ENCODE data around the gene DAZAP1. TPM values are rescaled to one million over a fixed set of nuclear protein-coding genes. Genes with fewer than 3 reads are reported as not detected.

The DAZAP1 gene
- 58.0 and 104 TPM in 2 replicates for total RNA-seq

DNA sequence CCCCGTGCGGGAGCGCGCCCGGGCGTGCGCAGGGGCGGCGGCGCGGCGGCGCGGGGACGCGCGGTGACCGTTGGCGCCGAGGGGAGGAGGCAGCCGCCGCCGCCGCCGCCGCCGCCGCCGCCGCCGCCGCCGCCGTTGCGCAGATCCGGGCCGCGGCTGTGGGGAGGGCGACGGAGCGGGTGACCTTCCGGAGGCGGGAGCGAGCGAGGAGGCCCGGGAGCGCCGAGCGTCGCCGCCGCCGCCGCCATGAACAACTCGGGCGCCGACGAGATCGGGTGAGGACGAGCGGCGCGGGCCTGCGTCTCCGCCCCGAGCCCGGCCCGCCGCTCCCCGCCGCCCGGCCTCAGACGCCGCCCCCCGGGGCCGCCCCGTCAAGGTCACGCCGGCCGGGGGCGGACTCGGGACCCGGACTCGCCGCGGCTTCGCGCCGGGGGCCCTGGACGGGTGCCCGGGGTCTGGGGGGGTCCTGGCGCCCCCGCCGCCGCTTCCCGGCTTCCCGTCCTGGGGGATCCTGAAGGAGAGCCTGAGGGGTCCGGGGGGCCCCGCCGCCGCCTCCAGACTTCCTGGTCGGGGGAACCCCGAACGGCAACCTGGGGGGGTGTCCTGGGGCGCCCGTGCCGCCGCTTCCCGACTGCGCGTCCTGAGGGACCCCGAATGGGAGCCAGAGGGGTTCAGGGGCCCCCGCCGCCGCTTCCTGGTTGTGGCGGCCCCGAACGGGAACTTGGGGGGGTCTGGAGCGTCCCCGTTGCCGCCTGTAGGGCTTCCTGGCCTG is at the start of gene DAZAP1:
TSS of gene DAZAP1 (plus strand) at position 59 of the 772 bp plus-strand sequence. CDS start at position 247, 188 bp downstream.
- DNase-seq, result no peak

DNA sequence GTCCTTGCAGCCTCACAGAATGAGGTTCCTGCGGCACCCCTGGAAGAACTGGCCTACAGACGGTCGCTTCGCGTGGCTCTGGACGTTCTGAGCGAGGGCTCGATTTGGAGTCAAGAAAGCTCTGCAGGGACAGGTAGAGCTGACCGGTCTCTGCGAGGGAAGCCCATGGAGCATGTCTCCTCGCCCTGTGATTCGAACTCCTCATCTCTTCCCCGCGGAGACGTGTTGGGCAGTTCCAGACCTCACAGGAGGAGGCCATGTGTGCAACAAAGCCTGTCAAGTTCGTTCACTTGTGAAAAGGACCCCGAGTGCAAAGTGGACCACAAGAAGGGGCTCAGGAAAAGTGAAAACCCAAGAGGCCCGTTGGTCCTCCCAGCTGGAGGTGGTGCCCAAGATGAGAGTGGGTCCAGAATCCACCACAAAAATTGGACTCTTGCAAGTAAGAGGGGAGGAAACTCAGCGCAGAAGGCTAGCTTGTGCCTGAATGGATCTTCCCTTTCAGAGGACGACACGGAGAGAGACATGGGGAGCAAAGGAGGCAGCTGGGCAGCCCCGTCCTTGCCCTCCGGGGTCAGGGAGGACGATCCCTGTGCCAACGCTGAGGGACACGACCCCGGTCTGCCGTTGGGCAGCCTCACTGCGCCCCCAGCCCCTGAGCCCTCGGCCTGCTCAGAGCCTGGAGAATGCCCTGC is 47.1 kb upstream of the DAZAP1 start:
- DNase-seq, result no peak

DNA sequence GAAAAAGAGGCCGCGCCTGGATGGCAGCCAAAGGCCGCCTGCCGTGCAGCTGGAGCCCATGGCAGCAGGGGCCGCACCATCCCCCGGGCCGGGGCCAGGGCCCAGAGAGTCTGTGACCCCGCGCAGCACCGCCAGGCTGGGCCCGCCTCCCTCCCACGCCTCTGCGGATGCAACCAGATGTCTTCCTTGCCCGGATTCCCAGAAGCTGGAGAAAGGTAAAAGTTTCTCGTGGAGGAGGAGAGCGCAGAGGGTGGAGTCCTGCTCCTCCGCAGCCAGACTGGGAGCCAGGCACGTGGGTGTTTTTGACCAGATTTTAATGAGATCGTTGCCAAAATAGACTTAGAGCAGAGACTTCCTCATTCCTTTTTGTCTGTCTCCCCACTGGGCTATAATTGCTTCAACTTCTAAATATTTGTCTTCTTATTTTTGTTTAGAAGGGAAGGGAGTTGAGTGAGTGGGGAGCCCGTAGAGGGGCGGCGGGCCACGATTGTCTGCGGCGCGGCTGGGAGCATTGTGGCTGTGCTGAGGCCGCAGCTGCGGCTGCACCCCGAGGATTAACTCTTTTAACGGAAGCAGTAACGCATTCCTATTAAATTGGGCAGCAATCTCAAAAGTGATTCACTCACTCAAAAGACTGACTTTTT is 46.4 kb upstream of the DAZAP1 start:
- peak; percentile 28 for DNase-seq

DNA sequence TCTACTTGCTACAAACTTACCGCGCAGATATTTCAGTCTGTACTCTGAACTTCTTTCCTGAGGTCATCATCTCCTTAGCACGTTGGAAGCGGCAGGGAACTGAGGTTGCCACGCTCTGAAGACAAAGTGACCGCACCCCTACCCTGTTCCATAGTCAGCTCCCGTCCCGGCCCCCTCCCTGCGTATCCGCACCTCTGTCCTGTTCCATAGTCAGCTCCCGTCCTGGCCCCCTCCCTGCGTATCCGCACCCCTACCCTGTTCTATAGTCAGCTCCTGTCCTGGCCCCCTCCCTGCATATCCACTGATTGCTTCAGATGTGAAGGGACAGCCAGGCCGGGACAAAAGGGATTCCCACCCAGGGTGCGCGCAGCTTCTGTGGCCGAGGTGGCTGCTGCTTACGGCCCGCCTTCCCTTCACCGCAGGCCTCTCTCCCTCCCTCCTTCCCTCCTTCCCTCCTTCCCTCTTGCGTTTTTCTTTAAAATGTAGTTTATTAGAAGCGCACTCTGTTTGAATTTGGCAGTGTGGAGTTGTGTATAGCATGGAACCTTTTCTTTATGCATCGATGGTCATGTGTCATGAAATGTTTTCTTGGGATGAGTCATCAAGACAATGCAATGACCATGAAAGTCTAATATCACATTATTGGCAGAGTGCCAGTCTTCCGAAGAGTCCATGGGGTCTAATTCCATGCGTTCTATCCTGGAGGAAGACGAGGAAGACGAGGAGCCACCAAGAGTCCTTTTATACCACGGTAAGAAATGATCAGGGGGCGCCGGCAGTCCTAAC is 45.6 kb upstream of the DAZAP1 start:
- peak; percentile 65 for DNase-seq

GRCh38 chr19:1362387-1363257 is 44.8 kb upstream of the DAZAP1 start:
- no peak for DNase-seq

GRCh38 chr19:1363599-1363998 is 43.8 kb upstream of the DAZAP1 start:
- peak; percentile 51 for DNase-seq

DNA sequence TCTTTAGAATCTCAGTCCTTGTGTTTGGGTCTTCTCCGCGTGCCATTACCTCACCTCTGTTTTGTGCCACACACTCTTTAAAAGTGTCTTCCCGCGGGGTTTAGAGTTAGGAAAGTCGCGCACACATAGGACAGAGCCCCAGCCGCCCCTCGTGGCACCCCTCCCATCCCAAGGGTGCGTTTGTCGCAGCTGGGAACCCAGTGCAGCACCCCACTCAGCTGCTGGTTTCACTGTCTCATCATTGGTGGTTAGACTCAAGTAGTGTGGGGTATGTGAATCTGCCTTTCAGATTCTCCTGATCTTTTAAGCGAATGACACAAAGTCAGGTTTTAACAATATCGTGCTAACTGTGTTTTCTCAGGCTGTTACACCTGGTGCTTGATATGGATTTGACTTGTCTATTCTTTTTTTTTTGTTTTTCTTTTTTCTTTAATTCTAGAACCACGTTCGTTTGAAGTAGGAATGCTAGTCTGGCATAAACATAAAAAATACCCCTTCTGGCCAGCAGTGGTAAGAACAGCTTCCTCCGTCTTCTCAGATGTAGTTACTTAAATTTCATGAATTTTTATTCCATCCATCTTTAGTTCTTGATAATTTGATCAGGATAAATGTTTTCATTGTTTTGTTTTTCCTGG is 43.2 kb upstream of the DAZAP1 start:
- DNase-seq, result peak; percentile 39

DNA sequence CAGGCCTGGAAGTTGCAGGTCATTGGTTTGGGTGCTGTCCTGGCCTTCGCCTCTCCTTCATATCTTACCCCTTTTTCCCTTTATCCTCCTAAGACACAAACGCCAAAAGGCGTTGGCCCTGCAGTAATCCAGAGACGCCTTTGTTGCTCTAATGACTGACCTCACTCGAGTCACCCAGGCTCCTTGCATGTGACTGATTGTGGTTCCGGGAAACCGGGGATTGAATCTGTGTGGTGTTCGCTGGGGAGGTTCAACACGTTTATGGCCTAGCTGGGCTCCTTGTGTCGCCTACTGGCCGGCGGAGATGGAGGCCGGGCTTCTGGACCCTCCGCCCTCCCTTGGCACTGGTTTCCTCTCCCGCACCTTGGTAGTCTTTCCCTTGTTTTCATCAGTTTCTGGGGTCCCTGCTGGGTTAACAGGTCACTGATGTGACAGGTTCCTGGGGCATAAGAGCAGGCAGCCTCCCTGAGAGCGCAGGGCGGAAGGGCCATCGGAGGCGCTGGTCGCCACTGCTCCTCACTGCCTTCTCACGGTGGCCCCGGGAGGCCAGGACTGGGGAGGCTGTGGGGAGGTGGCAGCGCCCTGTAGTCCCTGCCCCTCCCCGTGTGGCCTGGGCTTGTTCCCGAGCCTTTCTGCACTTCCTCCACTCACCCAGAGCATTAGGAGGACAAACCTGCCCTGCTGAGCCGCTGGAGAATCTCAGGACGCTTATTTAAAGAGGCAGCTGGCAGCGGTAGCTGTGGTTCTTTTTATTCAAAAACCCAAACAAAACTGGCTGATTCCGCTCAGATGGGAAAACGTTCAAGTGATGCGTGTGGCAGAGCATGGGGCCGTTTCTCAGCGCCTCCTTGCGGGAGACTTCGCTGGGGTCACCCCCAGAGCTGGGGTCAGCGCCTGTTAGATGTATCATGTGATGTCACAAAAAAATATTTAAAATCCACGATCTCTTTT is 41.8 kb upstream of the DAZAP1 start:
- no peak for DNase-seq

DNA sequence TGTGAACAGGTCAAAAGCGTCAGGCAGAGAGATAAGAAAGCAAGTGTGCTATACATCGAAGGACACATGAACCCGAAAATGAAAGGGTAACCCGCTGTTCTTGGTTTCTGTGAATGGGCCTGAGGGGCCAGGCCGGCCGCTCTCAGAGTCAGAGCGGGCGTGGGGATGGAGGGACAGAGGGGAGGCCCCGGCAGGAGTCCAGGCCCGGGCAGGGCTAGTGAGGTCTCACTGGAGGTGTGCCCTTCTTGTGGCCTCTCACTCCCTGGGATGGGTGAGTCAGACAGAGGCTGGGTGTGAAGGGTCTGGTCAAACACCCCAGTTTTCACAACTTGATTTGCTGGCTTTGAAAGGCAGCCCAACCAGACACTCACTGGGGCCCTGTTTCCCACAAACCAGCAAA is 41.1 kb upstream of the DAZAP1 start:
- DNase-seq, result no peak

DNA sequence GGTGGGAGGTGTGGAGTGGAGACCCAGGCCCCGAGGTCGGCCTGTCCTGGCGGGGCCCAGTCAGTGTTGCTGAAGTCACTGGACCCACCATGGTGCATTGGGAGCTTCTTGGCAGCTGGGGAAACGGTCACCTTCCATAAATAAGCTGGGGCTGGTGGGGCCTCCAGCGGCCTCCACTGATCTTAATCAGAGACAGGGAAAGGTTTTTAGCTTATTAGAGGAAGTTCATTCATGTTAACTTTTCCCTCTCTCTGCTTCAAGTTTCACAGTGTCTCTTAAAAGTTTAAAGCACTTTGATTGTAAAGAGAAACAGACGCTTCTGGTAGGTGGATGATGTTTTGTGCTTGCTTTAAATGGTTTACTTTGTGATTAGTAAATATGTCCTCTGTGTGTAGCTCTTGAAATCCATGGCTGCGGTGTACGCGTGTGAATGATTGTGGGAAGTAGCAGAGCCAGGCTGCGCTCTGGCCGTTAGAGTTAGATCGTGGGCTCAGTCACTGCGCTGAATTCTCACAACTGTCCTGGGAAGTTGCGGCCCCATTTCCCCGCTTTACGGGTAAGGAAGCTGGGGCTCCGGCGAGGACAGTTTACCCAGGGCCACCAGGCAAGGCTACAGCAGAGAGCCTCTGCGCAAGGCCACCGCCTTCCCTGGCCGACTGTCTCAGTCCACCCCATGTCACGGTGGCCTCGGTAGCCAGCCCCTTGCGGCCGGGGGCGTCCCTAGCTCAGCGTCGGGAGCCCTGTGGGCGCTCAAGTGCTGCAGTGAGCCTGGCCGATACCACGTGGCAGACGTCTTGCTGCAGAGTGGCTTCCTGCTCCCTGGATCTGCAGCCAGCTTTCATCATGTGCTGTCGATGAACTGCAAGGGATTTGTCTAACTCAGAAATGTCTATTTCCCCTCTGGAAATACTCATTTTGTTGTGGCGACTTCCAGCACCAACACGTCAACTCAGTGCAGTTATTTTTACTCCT is 40.2 kb upstream of the DAZAP1 start:
- DNase-seq, result no peak

DNA sequence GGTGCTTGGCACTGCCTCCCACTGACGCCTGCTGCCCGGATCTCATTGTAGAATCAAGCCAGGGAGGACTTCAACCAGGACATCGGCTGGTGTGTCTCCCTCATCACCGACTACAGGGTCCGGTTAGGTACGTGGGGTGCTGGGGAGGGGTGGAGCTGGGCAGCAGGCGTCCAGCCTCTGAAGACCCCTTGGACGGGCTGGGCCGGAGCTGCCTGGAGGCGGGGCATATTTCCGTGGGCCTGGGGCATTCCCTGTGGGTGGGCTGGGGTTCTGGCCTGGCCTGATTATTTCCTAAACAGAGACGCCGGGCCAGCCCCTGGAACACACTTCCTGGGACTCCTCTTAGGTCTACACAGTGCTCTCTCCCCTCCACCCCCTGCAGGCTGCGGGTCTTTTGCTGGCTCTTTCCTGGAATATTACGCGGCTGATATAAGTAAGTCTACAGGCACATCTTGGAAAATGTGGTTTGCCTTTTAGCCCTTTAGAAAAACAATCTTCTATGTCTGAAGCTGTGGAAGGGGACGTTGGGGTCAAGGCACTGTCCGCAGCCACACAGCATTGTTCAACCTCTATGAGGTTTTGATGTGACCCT is 38.1 kb upstream of the DAZAP1 start:
- DNase-seq, result no peak

- DNase-seq, result no peak
Observed at GRCh38 chr19:1370579-1371361, 36.6 kb upstream of the DAZAP1 start.

- no peak for DNase-seq
Observed at GRCh38 chr19:1373042-1373533, 34.3 kb upstream of the DAZAP1 start.

DNA sequence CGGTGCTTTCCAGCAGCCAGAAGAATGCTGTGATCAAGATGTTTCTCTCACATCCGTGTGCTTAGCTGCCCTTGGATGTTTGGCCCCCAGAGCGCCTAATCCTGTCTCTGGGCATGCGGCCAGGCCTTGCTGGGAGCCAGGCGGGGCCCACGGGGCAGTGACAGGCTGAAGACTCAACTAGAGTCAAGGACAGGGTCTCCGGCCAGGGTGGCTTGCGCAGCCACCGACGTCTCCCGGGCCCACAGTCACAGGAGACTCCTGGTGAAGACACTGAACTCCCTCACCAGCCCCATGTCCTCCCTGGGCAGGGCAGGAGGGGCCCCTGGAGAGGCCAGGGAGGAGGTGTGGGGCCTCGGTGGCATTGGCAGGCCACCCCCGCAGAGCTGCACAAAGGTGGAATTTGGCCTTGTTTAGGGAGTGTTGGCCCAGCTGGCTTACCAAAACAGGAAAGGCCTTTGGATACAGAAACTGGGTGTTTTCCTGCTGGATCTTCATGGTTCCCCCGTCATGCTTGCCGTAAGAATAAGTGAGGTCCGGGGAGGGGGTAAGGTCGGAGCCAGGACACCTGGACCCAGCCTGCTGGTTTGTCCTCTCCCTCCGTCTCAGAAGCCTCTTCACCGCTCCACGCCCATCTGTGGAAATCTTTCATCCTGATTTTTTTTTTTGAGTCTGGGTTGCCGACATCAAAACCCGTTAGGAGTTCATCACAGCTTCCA is 33.7 kb upstream of the DAZAP1 start:
- peak; percentile 21 for DNase-seq

DNA sequence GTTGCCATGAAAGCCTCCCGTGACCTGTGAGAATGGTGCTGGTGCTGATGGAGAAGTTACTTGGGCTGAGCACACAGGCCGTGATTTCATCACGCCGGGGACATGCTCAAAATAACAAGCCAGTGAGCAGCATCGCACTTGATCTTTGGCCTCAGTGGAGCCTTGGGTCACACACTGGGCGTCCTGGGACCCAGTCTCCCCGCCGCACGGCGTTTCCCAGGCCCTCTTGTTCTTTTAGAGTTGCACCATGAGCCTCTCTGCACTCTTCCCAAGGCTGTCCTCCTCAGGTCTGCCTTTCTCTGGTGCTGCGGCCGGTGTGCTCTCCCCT is 33.2 kb upstream of the DAZAP1 start:
- DNase-seq, result no peak

DNA sequence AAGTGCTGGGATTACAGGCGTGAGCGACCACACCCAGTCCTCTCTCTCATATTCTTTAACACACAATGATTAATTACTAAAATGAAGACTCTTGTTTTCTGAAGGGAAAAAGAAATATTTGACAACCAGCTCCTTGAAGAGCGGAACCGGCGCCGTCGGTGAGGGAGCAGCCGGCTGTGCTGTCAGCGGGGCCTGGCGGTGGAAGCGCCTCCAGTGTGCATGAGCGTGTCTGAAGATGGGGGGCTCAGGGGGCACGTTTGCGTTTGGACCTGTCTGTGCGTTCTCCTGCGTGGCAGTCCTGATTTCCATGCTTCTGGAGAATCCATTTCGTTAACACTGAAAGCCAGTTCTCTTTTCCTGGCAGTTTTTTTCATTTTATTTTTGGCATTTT is 31.0 kb upstream of the DAZAP1 start:
- no peak for DNase-seq
